Measurements from ENCODE around the gene TEX14.
"Not testable (repeated sequence)": the region's sequence is repeated elsewhere in the genome, so short reads cannot be mapped to it uniquely, and the experiment has no call there.

Gene TEX14

GRCh38 chr17:58693208-58693607, 1.4 kb upstream of the TEX14 start:
- no peak overlapping the region for H3K9ac ChIP-seq
- peak overlapping the region; percentile 67 for H3K4me3 ChIP-seq (ENCODE audit: low read depth, low read length)
- peak overlapping the region; percentile 61 for H3K4me2 ChIP-seq (ENCODE audit: low read length)

GRCh38 chr17:58692239-58693055, 602 bp upstream of the TEX14 start, which contains the start of gene RAD51C:
Gene RAD51C (plus strand): TSS chr17:58692602. CDS start chr17:58692644, 42 bp downstream.
- no peaks in the 10 kb centered on the region for H3K27me3 ChIP-seq (ENCODE audit: control insufficient read depth, insufficient read depth, low read length)
- peak within 1 kb of the TSS; percentile 98 for H2AFZ ChIP-seq
- H3K36me3 ChIP-seq (ENCODE audit: control insufficient read depth, insufficient read depth, low read length): no peaks in the 10 kb centered on the region
- H3K79me2 ChIP-seq: no peaks in the 10 kb centered on the region
- no peak within 1 kb of the TSS for H3K9ac ChIP-seq
- H3K4me3 ChIP-seq (ENCODE audit: low read depth, low read length): peak within 1 kb of the TSS; percentile 67
- H3K27ac ChIP-seq: peak within 1 kb of the TSS; percentile 73
- H3K4me1 ChIP-seq: no peaks in the 10 kb centered on the region
- TF ChIP-seq, protein P1, sequence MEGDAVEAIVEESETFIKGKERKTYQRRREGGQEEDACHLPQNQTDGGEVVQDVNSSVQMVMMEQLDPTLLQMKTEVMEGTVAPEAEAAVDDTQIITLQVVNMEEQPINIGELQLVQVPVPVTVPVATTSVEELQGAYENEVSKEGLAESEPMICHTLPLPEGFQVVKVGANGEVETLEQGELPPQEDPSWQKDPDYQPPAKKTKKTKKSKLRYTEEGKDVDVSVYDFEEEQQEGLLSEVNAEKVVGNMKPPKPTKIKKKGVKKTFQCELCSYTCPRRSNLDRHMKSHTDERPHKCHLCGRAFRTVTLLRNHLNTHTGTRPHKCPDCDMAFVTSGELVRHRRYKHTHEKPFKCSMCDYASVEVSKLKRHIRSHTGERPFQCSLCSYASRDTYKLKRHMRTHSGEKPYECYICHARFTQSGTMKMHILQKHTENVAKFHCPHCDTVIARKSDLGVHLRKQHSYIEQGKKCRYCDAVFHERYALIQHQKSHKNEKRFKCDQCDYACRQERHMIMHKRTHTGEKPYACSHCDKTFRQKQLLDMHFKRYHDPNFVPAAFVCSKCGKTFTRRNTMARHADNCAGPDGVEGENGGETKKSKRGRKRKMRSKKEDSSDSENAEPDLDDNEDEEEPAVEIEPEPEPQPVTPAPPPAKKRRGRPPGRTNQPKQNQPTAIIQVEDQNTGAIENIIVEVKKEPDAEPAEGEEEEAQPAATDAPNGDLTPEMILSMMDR (IDR thresholded peaks at IDR 0.05): no peak
- H3K4me2 ChIP-seq (ENCODE audit: low read length): peak within 1 kb of the TSS; percentile 61
- no peaks in the 10 kb centered on the region for H3K9me3 ChIP-seq (ENCODE audit: control insufficient read depth, low read length)

More at GRCh38 chr17:58693208-58693607, 1.4 kb upstream of the TEX14 start:
- TF ChIP-seq, protein P1 (IDR thresholded peaks at IDR 0.05): no peak
- Histone ChIP-seq H2AFZ (peak overlapping the region; percentile 98), H3K36me3 (ENCODE audit: control insufficient read depth, insufficient read depth, low read length) (no peaks in the 10 kb centered on the region), H3K4me1 (no peaks in the 10 kb centered on the region), H3K9me3 (ENCODE audit: control insufficient read depth, low read length) (no peaks in the 10 kb centered on the region), H3K79me2 (no peaks in the 10 kb centered on the region), H3K27ac (peak overlapping the region; percentile 73), H3K27me3 (ENCODE audit: control insufficient read depth, insufficient read depth, low read length) (no peaks in the 10 kb centered on the region)

- not testable (repeated sequence) for H3K9ac ChIP-seq; H3K27ac ChIP-seq; H3K4me3 ChIP-seq (ENCODE audit: low read depth, low read length); H3K9me3 ChIP-seq (ENCODE audit: control insufficient read depth, low read length); H3K4me2 ChIP-seq (ENCODE audit: low read length); H3K27me3 ChIP-seq (ENCODE audit: control insufficient read depth, insufficient read depth, low read length); H3K79me2 ChIP-seq; H3K4me1 ChIP-seq; H2AFZ ChIP-seq; H3K36me3 ChIP-seq (ENCODE audit: control insufficient read depth, insufficient read depth, low read length)
These were observed 1.8 kb downstream of the TEX14 start for GRCh38 chr17:58690033-58690432.

DNA sequence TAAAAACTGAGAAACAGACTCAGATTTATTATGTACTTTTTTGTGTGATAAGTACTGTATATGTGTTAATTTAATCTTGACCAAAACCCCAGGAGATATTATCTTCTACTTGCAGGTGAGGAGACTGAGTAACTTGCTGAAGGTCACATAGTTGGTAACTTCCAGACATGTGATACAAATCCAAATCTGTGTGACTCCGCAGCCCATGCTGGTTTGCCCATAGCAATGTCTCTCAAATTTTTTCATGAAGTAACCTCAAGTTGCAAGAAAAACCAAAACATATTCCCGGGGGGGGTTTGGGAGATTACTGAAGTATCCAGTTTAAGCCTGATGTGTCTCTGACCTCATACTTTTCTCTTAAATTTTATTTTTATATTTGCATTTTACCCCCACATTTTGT, 3.3 kb downstream of the TEX14 start:
- no peak overlapping the region for H3K27ac ChIP-seq
- no peaks in the 10 kb centered on the region for H3K4me1 ChIP-seq
- H3K4me2 ChIP-seq (ENCODE audit: low read length): no peak overlapping the region
- no peak overlapping the region for H3K4me3 ChIP-seq (ENCODE audit: low read depth, low read length)
- H3K27me3 ChIP-seq (ENCODE audit: control insufficient read depth, insufficient read depth, low read length): no peaks in the 10 kb centered on the region
- H3K9ac ChIP-seq: no peak overlapping the region
- TF ChIP-seq, protein P1 (IDR thresholded peaks at IDR 0.05): no peak
- no peaks in the 10 kb centered on the region for H3K79me2 ChIP-seq
- no peak overlapping the region for H2AFZ ChIP-seq
- no peaks in the 10 kb centered on the region for H3K36me3 ChIP-seq (ENCODE audit: control insufficient read depth, insufficient read depth, low read length)
- H3K9me3 ChIP-seq (ENCODE audit: control insufficient read depth, low read length): no peaks in the 10 kb centered on the region

GRCh38 chr17:58686980-58687379, 4.9 kb downstream of the TEX14 start:
- TF ChIP-seq, protein P1 (IDR thresholded peaks at IDR 0.05): no peak
- Histone ChIP-seq H3K9me3 (ENCODE audit: control insufficient read depth, low read length) (no peaks in the 10 kb centered on the region), H3K27ac (no peak overlapping the region), H2AFZ (no peak overlapping the region), H3K4me1 (no peaks in the 10 kb centered on the region), H3K4me2 (ENCODE audit: low read length) (no peak overlapping the region), H3K36me3 (ENCODE audit: control insufficient read depth, insufficient read depth, low read length) (no peaks in the 10 kb centered on the region), H3K9ac (no peak overlapping the region), H3K4me3 (ENCODE audit: low read depth, low read length) (no peak overlapping the region), H3K27me3 (ENCODE audit: control insufficient read depth, insufficient read depth, low read length) (no peaks in the 10 kb centered on the region), H3K79me2 (no peaks in the 10 kb centered on the region)

DNA sequence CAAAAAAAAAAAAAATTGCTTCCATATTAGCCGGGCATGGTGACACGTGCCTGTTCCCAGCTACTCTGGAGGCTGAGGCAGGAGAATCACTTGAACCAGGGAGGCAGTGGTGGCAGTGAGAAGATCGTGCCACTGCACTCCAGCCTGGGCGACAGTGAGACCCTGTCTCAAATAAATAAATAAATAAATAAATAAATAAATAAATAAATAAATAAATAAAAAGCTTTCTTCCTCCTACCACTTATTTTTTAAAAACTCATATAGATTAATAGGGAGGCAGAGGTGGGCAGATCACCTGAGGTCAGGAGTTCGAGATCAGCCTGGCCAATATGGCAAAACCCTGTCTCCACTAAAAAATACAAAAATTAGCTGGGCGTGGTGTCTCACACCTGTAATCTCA, 7.4 kb downstream of the TEX14 start:
- not testable (repeated sequence) for H3K4me3 ChIP-seq (ENCODE audit: low read depth, low read length); H3K27me3 ChIP-seq (ENCODE audit: control insufficient read depth, insufficient read depth, low read length); H3K4me2 ChIP-seq (ENCODE audit: low read length); H2AFZ ChIP-seq; H3K36me3 ChIP-seq (ENCODE audit: control insufficient read depth, insufficient read depth, low read length); H3K4me1 ChIP-seq; H3K9ac ChIP-seq; H3K79me2 ChIP-seq; H3K27ac ChIP-seq; H3K9me3 ChIP-seq (ENCODE audit: control insufficient read depth, low read length)

Data from parathyroid adenoma (tissue), 2 donors.